Lung (tissue), 12 donors: ENCODE data around the gene DNAL1. TPM values are rescaled to one million over a fixed set of nuclear protein-coding genes. Genes with fewer than 3 reads are reported as not detected.
"Not testable (repeated sequence)": the region's sequence is repeated elsewhere in the genome, so short reads cannot be mapped to it uniquely, and the experiment has no call there.

ENCODE experiments used
- ATAC-seq: fragments of 200-7000 bp; cut with Tn5 transposase; one replicate; pipeline ENCODE4 v1.9.1; 2020; ENCODE audit warnings: moderate number of reproducible peaks; ENCODE audit not compliant: insufficient read depth, low FRiP score
- DNase-seq, 3 donors: peaks; one replicate each; pipeline ENCODE4 v3.0.0-alpha.2; 2013 to 2017
- H3K27ac ChIP-seq, 2 donors: one replicate each; pipeline ENCODE4 v1.5.1; 2013; ENCODE audit warnings: mild to moderate bottlenecking in 2 of 2, moderate library complexity in 2 of 2, control low read depth in 1 of 2, inconsistent platforms in 1 of 2, low read depth in 1 of 2, low read length in 1 of 2
- H3K27me3 ChIP-seq, 3 donors: one replicate each; pipeline ENCODE4 v1.5.1; 2013; ENCODE audit warnings: low read length in 2 of 3; ENCODE audit not compliant: control insufficient read depth in 3 of 3, insufficient read depth in 3 of 3
- H3K36me3 ChIP-seq, 4 donors: one replicate each; pipeline ENCODE4 v1.5.1; 2013; ENCODE audit warnings: low read length in 4 of 4, mild to moderate bottlenecking in 1 of 4, moderate library complexity in 1 of 4; ENCODE audit not compliant: control insufficient read depth in 4 of 4, insufficient read depth in 4 of 4
- H3K4me1 ChIP-seq, 5 donors: one replicate each; pipeline ENCODE4 v1.5.1; 2013; ENCODE audit warnings: low read length in 5 of 5, mild to moderate bottlenecking in 2 of 5, moderate library complexity in 1 of 5; ENCODE audit not compliant: control insufficient read depth in 5 of 5, insufficient read depth in 5 of 5
- H3K4me3 ChIP-seq: one replicate; pipeline ENCODE4 v1.5.1; 2013; ENCODE audit warnings: mild to moderate bottlenecking, control low read depth, moderate library complexity
- H3K9ac ChIP-seq, 2 donors: one replicate each; pipeline ENCODE4 v1.5.1; 2013; ENCODE audit warnings: low read length in 2 of 2, control low read depth in 1 of 2; ENCODE audit not compliant: insufficient read depth in 1 of 2
- H3K9me3 ChIP-seq, 4 donors: one replicate each; pipeline ENCODE4 v1.5.1; 2013; ENCODE audit warnings: low read length in 3 of 4, mild to moderate bottlenecking in 1 of 4, moderate library complexity in 1 of 4; ENCODE audit not compliant: control insufficient read depth in 4 of 4, insufficient read depth in 3 of 4
- CTCF ChIP-seq: IDR thresholded peaks from 2 replicates; pipeline ENCODE4 v1.5.1; 2012; ENCODE audit warnings: mild to moderate bottlenecking; ENCODE audit errors: control extremely low read depth, extremely low read depth
- WGBS, 2 donors: extraction: QIAGEN DNeasy Blood & Tissue Kit; methylation state at CpG; one replicate each; pipeline ENCODE4 v1.1.7; 2013; 5-methylcytosine and 5-hydroxymethylcytosine counted together
- polyA plus RNA-seq, 2 donors: library from polyadenylated mRNA; stranded (reverse); fragments of 200-250 nt; gene quantifications; one replicate each; pipeline ENCODE4 v1.2.1, GENCODE V29; 2013
- total RNA-seq, 2 donors: library from RNA; depleted of rRNA in 1 of 2; stranded (reverse); fragments of >200 nt in 1 of 2; gene quantifications; one replicate each; pipeline ENCODE4 v1.2.1, GENCODE V29; 2014 to 2021
- donor health status: control.
- donor health status: control.
- donor health status: Bipolar disorder and iron deficiency.
- donor health status: healthy.
- donor health status: DM: yes; HTN: yes; CAD: no.

The DNAL1 gene
- total and polyA plus RNA-seq, 4 donors, result 5.7 to 25.5 (median 16.6) TPM

GRCh38 chr14:73633116-73634010 is 11.4 kb upstream of the DNAL1 start:
- Histone ChIP-seq H3K27me3 (peaks cover 0 to 16% (median 8%) of the 10 kb centered on the region in 3 donors), H3K4me1 (peaks cover 0 to 14% (median 0%) of the 10 kb centered on the region in 5 donors), H3K4me3 (peak overlapping the region; percentile 27), H3K36me3 (no peaks in the 10 kb centered on the region), H3K9me3 (no peaks in the 10 kb centered on the region), H3K27ac (peak overlapping the region in 1 of 2 donors; percentile 14), H3K9ac (no peak overlapping the region)
- DNase-seq (peak; percentile 75 to 85 (median 81)), ATAC-seq (peak; percentile 84)
- WGBS, 2 donors, result 13 to 14% methylated on average over 33 to 44 of the region's 44 CpGs
- TF ChIP-seq CTCF, result peak; percentile 80

GRCh38 chr14:73634011-73634833 is 10.6 kb upstream of the DNAL1 start:
- peak; percentile 58 for ATAC-seq
- peak overlapping the region; percentile 27 for H3K4me3 ChIP-seq

GRCh38 chr14:73636355-73636754 is 8.4 kb upstream of the DNAL1 start:
- not testable (repeated sequence) for H3K4me3 ChIP-seq, H3K27ac ChIP-seq, H3K36me3 ChIP-seq, DNase-seq, H3K9ac ChIP-seq, ATAC-seq, H3K9me3 ChIP-seq
- WGBS, 2 donors, result 82 to 83% methylated on average over 10 of the region's 10 CpGs
- H3K4me1 ChIP-seq, result peaks cover 0 to 14% (median 0%) of the 10 kb centered on the region in 5 donors
- H3K27me3 ChIP-seq, result peaks cover 0 to 16% (median 8%) of the 10 kb centered on the region in 3 donors

More at GRCh38 chr14:73634011-73634833, 10.6 kb upstream of the DNAL1 start:
- H3K9me3 ChIP-seq, result no peaks in the 10 kb centered on the region
- H3K4me1 ChIP-seq, result peaks cover 0 to 14% (median 0%) of the 10 kb centered on the region in 5 donors
- H3K27me3 ChIP-seq, result peaks cover 0 to 16% (median 8%) of the 10 kb centered on the region in 3 donors
- peak overlapping the region in 1 of 2 donors; percentile 14 for H3K27ac ChIP-seq
- no peaks in the 10 kb centered on the region for H3K36me3 ChIP-seq
- no peak overlapping the region for H3K9ac ChIP-seq
- WGBS, 2 donors, result 9 to 12% methylated on average over 48 to 53 of the region's 53 CpGs
- TF ChIP-seq CTCF, result peak; percentile 16
- DNase-seq, result peak in 2 of 3 donors; percentile 23 to 28
